ENCODE data around the gene APMAP.

Gene APMAP

DNA sequence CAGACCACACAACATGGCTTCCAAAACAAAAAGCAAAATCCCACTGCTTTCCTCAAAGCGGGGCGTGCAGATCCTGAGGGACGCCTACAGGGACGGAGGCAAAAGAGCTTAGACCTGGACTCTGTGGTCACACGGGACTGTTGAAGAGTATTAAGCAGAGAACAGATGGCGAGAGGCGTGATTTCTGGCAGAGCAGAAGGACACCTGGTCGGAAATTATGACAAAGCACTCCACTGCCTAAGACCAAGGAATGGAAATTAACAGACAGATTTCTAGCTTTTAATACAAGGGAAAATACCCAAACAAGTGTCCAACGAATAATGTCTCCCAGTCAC is 28.1 kb downstream of the APMAP start:
- no peak for DNase-seq

DNA sequence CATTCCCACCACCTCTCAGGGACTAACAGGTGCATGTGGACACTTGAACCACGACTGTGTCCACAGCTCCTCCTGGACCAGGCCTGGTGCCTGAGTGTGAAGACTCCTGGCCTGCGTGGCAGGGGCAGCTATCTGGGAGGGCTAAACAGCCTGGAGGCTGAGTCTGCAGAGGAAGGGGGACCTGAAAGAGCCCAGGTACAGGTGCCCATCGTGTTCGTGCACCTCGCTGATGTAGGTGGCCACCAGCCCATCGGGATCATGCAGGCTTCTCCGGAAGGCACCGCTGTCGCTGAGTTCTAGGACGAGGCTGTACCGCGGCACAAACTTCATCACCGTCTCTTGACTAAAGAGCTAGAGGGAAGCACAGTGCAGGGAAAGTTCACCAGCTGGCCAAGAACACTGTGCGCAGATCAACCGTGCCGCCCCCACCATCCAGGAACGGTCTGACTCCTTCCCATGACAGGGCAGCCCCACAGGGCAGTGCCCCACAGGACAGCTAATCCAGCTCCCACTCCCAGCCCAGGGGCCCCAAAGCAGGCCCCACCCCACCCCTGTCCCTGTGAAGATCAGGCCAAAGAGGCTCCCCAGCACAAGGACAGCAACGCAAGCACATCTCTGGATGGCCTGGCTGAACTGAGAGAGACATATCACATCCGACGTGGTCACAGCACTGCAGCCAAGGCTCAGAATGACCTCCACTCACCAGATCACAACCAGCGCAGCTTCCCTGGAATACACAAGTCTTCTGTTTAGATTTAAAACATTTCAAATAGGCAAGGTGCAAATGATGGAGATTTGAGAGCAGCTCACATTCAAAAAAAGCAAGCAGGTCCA is 28.7 kb downstream of the APMAP start:
- DNase-seq = no peak

DNA sequence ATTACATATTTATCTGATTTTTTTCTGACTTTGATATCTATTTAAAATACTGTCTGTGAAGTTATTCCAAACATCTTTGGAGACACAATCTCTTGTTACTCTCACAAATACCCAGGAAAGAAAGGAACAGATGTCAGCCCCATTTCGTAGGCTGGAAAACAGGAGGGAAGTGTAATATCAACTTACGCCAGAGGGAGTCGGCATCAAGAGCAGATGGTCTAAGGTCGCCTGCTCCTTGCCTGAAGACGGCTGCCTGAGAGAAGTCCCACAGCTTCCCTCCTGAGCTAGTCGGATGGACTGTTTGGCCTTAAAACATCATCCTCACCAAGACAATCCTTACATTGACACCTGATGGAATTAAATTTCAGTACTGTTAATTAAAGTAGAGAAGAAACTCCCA is 30.0 kb downstream of the APMAP start:
- DNase-seq = no peak

DNA sequence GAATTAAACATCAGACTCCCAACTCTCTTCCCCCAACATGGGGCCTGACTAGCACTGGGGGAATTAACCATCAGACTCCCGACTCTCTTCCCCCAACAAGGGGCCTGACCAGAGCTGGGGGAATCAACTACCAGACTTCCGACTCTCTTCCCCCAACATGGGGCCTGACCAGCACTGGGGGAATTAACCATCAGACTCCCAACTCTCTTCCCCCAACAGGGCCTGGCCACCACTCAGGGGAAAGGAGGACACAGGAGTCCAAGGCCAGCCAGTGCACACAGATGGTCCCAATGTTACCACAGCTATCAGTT is 30.4 kb downstream of the APMAP start:
- DNase-seq = no peak

DNA sequence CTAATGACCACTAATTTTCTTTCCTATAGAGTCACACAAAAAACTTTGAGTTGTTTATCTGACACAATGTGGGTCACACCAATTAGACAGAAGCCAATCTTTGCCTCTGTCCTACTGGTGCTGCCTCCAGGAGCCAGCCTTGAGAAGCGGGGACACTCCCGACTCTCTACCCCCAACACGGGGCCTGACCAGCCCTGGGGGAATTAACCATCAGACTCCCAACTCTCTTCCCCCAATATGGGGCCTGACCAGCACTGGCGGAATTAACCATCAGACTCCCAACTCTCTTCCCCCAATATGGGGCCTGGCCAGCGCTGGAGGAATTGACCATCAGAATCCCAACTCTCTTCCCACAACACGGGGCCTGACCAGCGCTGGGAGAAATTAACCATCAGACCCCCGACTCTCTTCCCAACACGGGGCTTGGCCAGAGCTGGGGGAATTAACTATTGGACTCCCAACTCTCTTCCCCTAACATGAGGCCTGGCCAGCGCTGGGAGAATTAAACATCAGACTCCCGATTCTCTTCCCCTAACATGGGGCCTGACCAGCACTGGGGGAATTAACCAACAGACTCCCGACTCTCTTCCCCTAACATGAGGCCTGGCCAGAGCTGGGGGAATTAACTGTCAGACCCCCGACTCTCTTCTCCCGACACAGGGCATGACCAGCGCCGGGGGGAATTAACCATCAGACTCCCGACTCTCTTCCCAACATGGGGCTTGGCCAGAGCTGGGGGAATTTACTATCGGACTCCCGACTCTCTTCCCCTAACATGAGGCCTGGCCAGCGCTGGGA is 31.0 kb downstream of the APMAP start:
- no peak for DNase-seq

DNA sequence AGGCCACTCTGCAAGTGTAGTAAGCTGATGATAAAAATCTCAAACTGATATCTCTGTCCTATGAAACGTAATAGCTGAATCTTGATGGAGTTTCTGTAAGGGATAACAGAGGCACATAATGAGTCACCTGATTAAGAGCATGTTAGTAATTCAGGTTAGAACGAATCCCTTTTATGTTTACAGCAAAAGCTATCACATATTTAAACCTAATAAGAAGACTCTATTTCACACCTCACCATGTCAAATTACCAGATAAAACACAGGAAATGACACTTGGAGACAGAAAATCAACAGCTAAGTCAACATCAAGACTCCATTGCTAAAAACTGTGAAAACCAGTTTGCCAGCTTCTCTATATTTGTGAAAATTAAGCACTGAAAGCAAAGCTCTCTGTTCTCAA is 31.7 kb downstream of the APMAP start:
- no peak for DNase-seq

DNA sequence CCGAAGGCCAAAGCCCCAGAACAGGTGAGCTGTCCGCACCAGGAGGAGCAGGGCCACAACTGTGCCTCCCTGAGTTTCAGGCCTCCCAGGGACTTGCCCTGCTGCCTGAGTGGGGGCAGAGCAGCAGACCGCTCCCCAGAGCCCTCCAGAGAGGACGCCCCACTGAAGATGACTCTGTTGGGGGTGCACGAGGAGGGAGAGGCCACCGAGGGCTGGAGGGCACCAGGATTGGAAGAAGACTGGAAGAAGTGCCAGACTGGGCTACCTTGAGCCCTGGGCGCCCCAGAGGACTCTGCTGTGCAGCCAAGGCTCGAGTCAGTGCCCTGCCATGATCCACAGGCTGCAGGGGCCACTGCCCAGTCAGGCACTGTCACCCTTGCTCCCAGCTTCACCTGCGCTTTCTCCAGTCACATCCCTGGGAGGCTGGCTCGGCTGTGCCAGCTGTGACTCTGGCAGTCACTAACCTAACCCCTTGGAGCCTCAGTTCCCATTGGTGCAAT is 32.2 kb downstream of the APMAP start:
- no peak for DNase-seq

DNA sequence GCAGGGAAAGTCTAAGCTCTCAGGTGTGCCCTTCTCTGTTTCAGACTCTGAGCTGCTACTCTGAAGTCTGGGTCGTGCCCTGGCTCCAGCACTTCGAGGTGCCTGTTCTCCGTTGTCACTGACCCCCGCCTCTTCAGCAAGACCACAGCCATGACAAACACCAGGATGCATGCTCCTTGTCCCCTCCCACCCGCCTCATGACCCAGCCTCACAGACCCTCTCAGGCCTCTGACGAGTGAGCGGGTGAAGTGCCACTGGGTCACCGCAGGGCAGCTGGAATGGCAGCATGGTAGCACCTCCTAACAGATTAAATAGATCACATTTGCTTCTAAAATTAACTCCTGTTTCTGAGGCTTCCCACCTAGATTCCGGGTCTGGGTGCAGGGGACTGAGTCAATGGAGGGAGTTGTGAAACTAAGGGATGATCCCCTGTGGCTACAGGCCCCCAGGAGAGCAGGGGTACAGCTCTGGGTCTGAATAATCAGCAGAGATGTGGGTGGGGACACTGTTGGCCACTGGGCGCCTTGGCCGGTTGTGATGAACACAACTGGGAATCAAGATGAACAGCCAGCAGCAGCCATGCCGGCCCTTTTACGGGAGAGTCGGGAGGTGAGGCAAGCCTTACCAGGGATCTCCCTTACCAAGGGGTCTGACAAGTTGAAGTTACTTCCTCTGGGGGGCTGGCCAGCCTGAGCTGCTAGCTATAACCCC is 32.8 kb downstream of the APMAP start:
- DNase-seq = no peak

DNA sequence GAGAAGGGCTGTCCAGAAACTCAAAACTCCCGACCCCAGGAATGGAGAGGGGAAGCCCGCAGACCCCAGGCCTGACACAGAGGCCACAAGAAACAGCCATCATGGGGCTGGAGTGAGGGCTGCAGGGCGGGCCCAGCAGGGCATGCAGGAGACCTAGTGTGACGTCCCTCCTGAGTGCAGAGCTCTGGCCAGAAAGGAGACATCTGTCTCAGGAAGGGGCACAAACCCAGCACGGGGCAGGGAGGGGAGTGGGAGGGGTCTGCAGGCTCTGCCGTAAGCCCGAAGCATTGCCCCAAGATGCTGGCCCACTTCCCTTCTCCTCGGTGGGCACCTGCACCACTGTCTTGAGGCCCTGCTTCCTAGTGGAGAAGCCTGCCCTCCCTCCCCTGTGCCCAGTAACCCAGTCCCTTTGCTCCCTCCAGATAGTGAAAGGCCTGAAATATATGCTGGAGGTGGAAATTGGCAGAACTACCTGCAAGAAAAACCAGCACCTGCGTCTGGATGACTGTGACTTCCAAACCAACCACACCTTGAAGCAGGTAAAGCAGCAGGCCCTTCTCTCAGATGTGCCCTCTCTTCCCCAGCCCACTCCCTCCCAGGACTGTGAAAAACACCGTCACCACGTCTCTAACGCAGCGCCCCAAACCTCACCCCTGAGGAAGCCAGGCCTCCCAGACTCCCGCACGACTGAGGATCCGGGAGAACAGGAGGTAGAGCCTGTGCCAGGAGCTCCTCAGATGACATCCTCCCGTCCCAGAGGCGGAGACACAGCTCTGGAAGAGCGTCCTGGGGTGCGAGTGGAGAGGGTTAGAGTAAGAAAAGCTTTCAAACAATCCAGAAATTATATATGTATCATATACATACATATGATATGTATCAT is 33.8 kb downstream of the APMAP start:
- no peak for DNase-seq

DNA sequence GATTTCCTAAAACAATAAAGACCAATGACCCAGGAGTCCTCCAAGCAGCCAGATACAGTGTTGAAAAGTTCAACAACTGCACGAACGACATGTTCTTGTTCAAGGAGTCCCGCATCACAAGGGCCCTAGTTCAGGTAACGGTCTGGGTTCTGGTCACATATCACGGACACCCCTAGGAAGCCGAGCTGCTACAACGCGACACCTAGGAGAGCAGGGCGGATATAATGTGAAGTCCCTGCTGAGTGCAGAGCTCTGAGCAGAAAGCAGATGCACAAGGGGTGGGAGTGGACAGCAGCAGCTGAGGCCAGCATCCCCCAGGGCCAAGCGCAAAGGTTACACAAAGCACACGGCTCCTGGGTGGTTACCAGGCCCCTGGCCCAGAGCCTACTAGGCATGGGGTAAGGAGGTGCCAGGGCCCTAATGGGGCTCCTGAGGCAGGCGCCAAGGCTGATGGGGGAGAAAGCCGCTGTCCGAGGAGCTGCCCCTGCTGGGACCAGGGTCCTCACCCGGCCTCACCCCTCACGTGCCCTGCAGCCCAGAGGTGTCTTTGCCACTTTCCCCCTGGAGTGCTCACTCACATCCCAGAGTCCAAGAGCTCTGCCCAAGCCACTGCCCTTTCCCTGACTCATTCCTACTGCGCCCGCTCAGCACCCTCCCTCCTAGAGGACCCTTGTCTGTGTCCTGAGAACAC is 35.1 kb downstream of the APMAP start:
- DNase-seq = no peak

DNA sequence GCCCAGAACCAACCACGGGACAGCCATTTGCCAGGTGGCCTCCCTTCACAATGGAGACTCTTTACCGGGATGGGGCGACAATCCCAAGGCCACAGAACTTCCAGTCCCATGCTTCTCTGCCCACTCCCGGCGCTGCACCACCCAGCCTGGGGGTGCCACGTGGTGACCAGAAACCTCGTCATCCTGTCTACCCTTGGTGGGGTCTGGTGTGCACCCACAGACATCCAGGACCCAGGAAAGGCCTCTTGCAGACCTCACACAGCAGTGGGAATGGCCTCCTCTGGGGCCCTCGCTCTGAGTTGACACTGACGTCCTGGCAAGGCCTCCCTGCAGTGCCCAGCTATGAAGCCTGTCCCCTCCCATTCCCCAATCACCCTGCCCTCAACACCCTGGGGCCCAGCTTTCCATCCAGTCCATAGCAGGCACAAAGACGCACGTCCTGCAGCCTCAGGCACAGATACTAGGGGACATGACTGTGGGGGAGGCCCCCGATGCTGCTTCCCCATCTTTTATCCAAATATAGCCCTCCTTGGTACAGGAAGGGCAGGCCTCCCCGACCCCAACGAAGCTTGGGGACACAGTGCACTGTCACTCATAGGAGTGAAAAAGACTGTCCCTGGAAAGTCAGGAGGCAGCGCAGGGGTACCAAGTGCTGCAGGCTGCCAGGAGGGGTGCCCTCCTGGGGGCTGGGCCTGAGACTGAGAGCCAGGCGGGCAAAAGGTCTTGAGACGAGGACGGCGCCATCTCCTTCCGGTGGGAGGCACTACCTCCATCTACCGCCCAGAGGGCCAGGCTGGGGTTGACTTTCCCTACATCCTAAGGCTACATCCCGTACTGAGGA is 36.3 kb downstream of the APMAP start:
- no peak for DNase-seq

DNA sequence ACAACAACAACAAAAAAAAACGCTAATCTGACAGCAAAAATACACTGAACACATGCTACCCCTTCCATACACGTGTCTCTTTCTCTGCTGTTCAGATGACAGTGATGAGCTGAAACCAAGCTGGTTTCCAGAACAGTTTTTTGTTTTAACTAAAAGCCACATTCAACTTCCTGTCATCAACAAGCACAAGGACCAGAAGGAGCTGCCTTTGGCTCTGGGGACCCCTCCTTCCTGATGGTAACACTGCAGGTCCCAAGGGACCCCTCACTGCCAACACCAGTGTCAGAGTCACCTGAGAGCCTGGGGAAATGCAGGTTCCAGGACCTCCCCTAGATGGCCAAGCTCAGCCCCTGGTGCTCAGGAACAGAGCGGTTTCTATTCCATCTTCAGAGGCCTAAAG is 37.5 kb downstream of the APMAP start:
- peak in 1 of 2 donors; percentile 10 for DNase-seq

DNA sequence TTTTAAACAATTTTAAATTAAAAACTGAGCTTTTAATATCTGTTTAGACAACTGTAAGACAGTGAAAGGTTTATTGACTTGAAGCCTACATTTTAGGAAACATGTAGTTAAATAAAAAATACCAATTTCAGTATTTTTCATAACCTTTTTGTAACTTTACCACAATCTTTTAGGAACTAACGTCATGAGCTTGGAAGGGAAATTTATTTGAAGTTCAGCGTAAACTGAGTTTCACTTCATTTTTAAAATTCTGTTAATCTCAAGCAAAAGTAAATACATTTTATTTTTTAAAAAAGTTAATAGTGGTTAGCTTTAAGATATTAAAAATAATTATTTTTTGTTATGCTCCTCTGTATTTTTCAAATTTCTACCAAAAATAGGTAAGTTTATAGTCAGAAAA is 38.0 kb downstream of the APMAP start:
- DNase-seq = peak in 1 of 2 donors; percentile 33

DNA sequence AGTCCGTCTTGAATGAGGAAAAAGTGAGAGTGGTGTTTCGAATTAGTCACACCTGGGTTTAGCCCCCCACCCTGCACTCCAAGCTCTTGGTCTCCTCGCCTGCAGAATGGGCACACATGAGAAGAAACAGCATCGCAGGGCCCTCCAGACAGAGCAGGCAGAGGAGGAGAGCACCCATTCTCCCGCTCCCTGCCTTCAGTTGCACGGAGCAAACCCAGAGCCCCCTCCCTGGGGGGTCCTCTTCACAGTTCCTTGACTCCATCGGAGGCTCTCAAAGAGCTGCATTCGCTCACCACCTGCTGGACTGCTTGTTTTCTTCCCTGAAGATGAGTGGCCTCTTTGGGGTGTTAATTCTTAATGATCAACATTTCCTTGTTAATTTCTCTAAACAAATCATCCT is 38.4 kb downstream of the APMAP start:
- DNase-seq = no peak

DNA sequence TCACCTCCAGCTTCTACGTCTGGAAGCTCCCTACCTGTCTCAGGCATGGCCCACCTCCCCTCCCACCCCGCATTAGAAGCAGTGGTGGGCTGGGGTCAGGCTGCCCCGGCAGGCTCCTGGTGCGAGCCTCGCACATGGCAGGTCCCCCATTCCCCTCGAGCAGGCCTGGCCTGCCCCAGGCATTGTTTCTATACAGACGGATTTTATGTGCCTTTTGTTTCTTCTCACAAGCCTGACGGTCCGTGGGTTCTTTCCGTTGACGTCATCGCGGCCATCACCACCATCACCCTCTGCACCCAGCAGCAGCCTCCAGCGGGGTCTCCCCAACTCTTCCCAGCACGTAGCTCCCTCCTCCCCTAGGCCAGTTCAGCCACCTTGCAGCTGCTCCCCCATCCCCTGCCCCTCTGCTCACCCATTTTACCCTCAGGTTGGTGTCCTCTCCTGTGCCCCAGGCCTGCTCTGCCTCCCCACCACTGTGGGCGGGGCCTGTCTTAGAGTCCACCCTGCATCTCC is 38.9 kb downstream of the APMAP start:
- no peak for DNase-seq

DNA sequence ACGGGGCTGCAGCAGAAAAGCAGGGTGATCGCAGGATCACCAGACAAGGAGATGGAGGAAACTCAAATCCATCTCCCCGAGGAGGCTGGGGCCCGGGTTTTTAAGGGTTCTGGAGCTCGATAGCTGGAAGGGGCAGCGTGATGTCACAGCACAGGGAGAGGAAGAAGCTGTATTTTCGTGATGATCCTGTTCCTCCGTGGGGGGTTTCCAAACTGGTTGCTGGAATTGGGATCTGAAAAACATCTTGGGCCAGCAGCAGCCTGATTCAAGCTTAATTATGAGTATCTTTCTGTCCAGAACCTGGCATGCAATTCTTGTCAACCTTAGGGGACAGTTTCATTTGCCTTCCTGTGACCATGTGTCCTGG is 39.4 kb downstream of the APMAP start:
- DNase-seq = no peak

DNA sequence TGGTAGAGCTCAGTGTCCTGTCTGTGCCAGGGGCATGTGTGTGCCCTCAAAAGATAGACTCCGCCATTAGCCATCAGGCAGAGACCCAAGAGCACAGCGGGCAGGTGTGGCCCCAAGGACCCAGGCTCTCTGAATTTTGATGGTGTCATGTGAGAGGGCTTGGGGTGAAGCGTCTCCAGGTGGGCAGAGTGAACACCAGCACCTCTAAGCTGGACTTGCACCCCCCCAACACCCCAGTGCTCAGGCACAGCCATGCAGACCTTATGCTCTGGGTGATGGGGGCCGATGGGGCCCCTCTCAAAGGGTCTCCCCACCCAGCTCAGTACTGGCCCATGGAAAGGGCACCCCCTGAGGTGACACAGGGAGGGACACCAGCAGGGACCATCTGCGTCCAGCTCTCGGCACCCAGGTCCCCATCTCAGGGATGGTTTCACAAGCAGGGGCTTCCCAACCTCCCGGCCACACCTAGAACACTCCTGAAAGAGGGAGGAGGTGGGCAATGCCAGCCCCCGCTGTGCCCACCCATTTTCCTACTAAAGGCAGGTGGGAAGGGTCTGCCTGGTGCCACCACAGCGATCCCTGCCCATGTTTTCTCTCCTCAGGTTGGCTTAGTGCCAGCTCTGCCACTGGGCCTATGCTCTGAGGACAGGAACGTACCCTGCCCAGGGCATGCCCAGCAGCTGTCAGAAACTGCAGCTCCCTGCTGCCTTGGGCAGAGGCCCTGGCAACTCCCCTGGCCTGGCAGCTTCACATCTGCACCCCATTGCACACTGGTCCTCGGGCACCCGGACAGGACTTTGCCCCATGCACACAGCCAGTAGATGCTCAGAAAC is 40.0 kb downstream of the APMAP start:
- no peak for DNase-seq

DNA sequence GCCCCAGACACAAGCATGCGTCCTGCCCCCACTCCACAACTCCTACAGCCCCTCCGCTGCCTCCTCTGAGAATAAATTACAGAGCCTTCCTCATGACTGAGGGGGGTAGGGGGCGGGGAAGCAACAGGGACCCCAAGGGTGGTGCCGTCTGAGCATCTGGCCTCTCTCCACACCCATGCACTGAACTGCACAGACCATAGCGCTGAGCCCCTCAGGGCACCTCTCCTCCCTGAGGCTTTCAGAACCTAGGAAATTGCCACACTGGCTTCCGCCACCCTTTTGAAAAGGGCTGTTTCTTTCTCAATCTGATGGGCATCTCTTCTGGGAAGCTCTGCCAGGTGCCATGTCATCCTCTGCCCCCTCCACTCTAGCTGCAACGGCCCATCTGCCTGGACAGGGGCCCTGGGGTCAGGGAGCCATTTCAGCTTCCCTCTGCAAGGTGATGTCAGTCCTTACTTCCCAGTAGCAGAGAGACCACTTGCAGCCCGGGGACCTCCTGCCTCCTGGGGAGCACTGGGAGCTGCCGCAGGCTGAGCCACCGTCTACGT is 40.9 kb downstream of the APMAP start:
- DNase-seq = no peak

DNA sequence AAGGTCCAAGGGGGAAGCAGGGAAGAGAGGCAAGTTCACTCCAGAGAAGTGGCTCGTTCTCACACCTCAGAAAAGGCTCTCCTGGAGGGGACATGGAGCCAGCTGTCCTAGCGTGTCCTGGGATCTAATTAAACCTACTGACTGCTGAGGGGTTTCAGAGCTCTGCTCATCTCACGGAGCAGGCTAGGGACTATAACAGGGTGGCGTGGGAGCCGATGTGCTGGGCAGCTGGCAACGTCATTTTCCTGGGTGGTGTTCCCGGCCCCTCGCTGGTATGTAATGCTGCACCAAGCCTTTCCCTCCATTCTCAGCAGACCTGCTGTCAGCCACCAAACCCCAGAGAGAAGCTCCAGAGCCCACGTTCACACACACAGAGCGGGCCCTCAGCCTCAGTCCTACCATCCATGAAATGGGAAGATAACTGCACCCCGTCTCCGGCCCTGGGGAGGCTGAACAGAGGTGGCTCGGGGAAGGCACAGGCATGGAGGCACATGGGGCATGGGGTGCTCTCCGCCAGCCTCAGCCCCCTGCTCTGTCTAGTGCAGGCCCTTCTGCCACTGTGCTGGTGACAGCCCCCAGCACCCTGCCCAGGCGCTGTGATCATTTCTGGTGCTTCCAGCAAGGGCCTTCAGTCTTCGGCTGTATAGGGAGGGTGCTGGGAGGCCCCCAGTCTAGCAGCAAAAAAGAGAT is 41.6 kb downstream of the APMAP start:
- no peak for DNase-seq
